Measurements from ENCODE around the gene DGKE.

Gene DGKE

DNA sequence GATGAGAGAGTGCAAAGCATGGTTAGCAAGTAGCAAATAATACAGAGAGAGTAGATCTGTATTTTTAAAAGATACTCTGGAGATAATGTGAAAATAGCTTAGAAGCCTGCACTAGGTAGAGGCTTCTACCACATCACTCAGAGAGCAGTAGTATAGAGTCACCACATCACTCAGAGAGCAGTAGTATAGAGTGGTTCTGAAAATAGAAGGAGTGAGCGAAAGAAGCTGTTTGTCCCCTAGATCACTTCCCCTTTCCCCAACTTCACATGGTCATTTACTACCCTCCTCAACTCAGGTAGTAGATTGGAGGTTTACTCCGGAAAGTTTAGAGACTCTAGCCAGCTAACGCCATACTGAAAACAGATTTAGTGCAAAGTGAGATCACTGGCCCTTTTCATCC lies 17.1 kb downstream of the DGKE start:
- TF ChIP-seq, protein P1, sequence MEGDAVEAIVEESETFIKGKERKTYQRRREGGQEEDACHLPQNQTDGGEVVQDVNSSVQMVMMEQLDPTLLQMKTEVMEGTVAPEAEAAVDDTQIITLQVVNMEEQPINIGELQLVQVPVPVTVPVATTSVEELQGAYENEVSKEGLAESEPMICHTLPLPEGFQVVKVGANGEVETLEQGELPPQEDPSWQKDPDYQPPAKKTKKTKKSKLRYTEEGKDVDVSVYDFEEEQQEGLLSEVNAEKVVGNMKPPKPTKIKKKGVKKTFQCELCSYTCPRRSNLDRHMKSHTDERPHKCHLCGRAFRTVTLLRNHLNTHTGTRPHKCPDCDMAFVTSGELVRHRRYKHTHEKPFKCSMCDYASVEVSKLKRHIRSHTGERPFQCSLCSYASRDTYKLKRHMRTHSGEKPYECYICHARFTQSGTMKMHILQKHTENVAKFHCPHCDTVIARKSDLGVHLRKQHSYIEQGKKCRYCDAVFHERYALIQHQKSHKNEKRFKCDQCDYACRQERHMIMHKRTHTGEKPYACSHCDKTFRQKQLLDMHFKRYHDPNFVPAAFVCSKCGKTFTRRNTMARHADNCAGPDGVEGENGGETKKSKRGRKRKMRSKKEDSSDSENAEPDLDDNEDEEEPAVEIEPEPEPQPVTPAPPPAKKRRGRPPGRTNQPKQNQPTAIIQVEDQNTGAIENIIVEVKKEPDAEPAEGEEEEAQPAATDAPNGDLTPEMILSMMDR (conservative IDR thresholded peaks at IDR 0.05; ENCODE audit: control insufficient read depth, insufficient read depth, low read depth, low read length) = no peak
- H3K4me3 ChIP-seq (ENCODE audit: control insufficient read depth, low read depth, low read length) = no peak overlapping the region
- no peak for DNase-seq (ENCODE audit: low read depth)

DNA sequence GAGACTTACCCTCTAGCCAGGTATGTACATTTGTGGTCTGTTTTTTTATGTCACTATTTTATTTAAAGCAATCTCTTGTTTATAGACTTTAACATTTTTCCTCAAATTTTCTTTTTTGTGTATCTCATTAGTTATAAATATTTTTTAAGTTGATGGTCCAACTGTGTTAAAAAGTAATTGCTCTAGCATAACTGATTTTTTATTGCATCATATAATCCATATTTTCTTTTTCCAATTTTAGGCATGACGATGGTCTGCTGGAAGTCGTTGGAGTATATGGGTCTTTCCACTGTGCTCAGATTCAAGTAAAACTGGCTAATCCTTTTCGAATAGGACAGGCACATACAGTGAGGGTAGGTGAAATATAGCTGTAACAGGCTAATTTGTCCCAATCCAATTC lies 27.9 kb downstream of the DGKE start:
- TF ChIP-seq, protein P1 (conservative IDR thresholded peaks at IDR 0.05; ENCODE audit: control insufficient read depth, insufficient read depth, low read depth, low read length) = no peak
- no peak for DNase-seq (ENCODE audit: low read depth)
- no peak overlapping the region for H3K4me3 ChIP-seq (ENCODE audit: control insufficient read depth, low read depth, low read length)

DNA sequence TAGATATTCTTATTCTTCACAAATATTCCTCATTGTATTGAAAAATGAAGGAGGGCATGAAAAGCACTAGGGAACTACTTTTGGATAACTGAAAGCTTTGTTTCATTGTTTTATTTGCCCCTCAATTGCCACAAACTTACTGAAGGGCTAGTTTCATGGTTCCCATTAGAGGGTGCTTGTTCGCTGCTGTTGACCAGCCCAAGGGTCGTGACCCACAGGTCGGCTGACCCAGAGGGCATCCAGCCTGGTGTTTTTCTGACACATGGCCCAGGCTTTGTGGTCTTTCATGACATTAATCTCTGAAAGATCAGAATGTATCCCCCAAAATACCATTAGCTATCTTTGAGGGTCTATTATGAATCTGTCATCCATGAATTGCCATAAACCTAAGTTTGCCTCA lies 30.0 kb downstream of the DGKE start:
- H3K4me3 ChIP-seq (ENCODE audit: control insufficient read depth, low read depth, low read length) = no peak overlapping the region
- DNase-seq (ENCODE audit: low read depth) = no peak
- TF ChIP-seq, protein P1 (conservative IDR thresholded peaks at IDR 0.05; ENCODE audit: control insufficient read depth, insufficient read depth, low read depth, low read length) = no peak

DNA sequence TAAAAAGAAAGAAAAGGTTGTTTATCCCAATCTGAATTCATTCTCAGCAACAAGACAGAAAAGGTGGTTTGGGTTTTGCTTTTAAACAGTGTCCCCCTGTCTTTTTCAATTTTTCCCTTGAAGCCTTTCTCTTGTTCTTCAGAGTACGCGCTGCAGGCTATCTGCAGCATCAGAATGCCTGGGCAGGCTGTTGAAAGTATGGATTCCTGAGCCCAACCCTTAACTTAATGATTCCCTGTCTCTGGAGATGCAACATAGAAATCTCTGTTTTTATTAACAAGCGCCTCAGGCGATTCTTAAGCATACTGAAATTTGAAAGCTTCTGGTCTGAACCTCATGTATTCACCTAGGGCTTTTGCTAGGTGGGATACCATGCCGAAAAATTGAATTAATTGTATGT lies 32.1 kb downstream of the DGKE start:
- H3K4me3 ChIP-seq (ENCODE audit: control insufficient read depth, low read depth, low read length) = no peak overlapping the region
- TF ChIP-seq, protein P1 (conservative IDR thresholded peaks at IDR 0.05; ENCODE audit: control insufficient read depth, insufficient read depth, low read depth, low read length) = no peak
- no peak for DNase-seq (ENCODE audit: low read depth)

DNA sequence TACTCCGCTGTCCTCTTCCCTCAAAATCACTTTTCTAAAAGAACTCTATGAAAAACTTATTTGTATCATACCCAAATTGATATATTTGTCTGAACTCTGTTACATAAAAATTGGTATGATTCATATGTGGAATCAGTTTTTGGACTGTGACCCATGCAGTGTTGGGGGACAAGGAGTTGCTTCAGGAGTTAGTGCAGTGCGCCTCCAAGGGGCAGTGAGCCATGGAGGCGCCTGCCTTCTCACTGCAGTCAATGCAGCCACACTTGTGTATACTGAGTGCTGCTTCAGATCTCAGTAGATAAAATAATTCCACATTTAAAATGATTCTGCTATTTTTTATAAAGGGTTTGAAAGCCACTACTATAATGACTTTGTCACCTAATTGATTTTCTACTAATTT lies 32.5 kb downstream of the DGKE start:
- peak; percentile 10 for DNase-seq (ENCODE audit: low read depth)
- TF ChIP-seq, protein P1 (conservative IDR thresholded peaks at IDR 0.05; ENCODE audit: control insufficient read depth, insufficient read depth, low read depth, low read length) = peak; percentile 1
- H3K4me3 ChIP-seq (ENCODE audit: control insufficient read depth, low read depth, low read length) = no peak overlapping the region

DNA sequence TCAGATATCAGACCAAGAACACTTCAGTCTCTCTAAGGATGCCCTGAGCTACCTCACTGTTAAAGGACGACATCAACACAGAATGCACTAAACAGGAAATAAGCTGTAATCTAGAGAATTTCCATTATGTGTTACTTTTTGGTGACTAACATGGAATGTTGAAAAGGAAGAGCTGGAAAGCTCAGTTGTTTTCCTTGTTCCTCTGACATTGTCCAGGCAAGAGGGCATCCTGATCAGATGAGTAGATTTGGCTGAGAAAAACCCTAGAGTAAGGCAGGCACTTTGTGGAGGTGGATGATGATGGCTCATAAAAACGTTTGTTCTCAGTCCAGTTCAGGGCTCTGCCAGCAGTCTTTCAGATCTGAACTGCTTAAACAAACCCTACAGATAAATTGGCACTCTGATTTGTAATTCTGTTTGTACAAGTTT lies 34.0 kb downstream of the DGKE start:
- TF ChIP-seq, protein P1 (conservative IDR thresholded peaks at IDR 0.05; ENCODE audit: control insufficient read depth, insufficient read depth, low read depth, low read length) = no peak
- H3K4me3 ChIP-seq (ENCODE audit: control insufficient read depth, low read depth, low read length) = no peak overlapping the region
- DNase-seq (ENCODE audit: low read depth) = peak; percentile 70

DNA sequence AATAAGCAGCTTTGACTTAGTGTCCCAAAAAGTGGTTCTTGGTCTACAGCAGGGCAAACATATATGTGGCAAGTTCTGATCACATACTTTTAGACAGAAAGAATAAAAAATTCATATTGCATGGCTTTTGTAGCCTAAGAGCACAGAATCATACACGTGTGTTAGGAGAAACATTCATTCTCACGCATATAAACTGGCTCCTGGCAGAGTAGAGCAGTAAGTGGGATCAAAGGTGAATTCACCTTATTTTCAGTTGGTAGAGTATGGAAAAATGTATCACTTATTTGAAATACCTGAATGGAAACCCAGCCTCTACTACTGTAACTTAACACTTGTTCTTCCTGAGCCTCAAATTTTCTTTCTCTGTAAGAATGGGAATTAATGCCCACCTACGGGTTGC lies 34.8 kb downstream of the DGKE start:
- TF ChIP-seq, protein P1 (conservative IDR thresholded peaks at IDR 0.05; ENCODE audit: control insufficient read depth, insufficient read depth, low read depth, low read length) = no peak
- DNase-seq (ENCODE audit: low read depth) = no peak
- H3K4me3 ChIP-seq (ENCODE audit: control insufficient read depth, low read depth, low read length) = no peak overlapping the region

Data from fibroblast of mammary gland (primary cell).